Adrenal gland (tissue), 12 donors: Measurements from ENCODE around the gene ZNF488. TPM values are rescaled to one million over a fixed set of nuclear protein-coding genes. Genes with fewer than 3 reads are reported as not detected.
A peak's percentile ranks its signal among the peaks of the same experiment; 100 is the strongest.

Source experiments
- DNase-seq, 7 donors: peaks; one replicate each; pipeline ENCODE4 v3.0.0-alpha.2; 2019 to 2020
- H3K27ac ChIP-seq, 5 donors: fragments of 200-600 bp; sonication (generic) in 4 of 5; 1 replicate in 3 of 5; 2 replicates in 2 of 5; pipeline versions ENCODE4 v1.5.1 to v1.8.0; 2016 to 2020; ENCODE audit warnings: mild to moderate bottlenecking in 1 of 5
- H3K27me3 ChIP-seq: fragments of 200-600 bp; 2 replicates; pipeline ENCODE4 v1.8.0; 2021
- H3K36me3 ChIP-seq, 2 donors: fragments of 200-600 bp; replicated peaks in 1 of 2; 1 replicate in 1 of 2; 2 replicates in 1 of 2; pipeline versions ENCODE4 v1.5.1 to v1.8.0; 2018 to 2022
- H3K4me1 ChIP-seq, 2 donors: fragments of 200-600 bp; replicated peaks in 1 of 2; 1 replicate in 1 of 2; 2 replicates in 1 of 2; pipeline versions ENCODE4 v1.5.1 to v1.8.0; 2018 to 2021
- H3K4me3 ChIP-seq, 4 donors: fragments of 200-600 bp; sonication (generic) in 3 of 4; one replicate each; pipeline ENCODE4 v1.5.1; 2016 to 2018
- H3K9me3 ChIP-seq, 3 donors: fragments of 200-600 bp; sonication (generic) in 1 of 3; replicated peaks in 1 of 3; 1 replicate in 2 of 3; 2 replicates in 1 of 3; pipeline versions ENCODE4 v1.5.1 to v1.8.0; 2016 to 2021
- POLR2A ChIP-seq, 2 donors: fragments of 450-650 bp; IDR thresholded peaks; one replicate each; pipeline ENCODE4 v1.6.1; 2017; ENCODE audit warnings: antibody characterized with exemption in 2 of 2, mild to moderate bottlenecking in 2 of 2, moderate library complexity in 1 of 2
- WGBS, 4 donors: extraction: QIAGEN DNeasy Blood & Tissue Kit in 2 of 4; methylation state at CpG; one replicate each; pipeline versions ENCODE4 v1.1.5 to v1.1.7; 2013 to 2017; 5-methylcytosine and 5-hydroxymethylcytosine counted together
- intact Hi-C, 2 donors: fragments of 100-400 bp; cut with DNase I; formaldehyde crosslinking; loops; one replicate each; pipeline versions ENCODE4 v1.14.1 to v1.15.0; 2022 to 2023
- polyA plus RNA-seq, 3 donors: library from polyadenylated mRNA; stranded (reverse); fragments of 200-250 nt in 2 of 3; fragments of 350-450 nt in 1 of 3; fragmentation: Illumina TruSeq in 1 of 3; extraction: RNeasy Lipid Tissue Mini Kit (QIAGEN cat#74804) in 1 of 3; gene quantifications; one replicate each; pipeline ENCODE4 v1.2.3, GENCODE V29; 2013 to 2014
- total RNA-seq, 9 donors: library from RNA; depleted of rRNA in 4 of 9; stranded (reverse); fragments of >200 nt in 4 of 9; fragments of 120-200 nt in 1 of 9; fragmentation: NEBNext Ultra II Directional in 1 of 9; extraction: Animal tissue kit (Norgen Biotek cat#: 25700) in 1 of 9; gene quantifications; one replicate each; pipeline versions ENCODE4 v1.1.0 to v1.2.4, GENCODE V29; 2013 to 2023
- TF ChIP-seq, protein P1 (sequence below), 6 experiments: fragments of 450-650 bp in 4 of 6; fragments of 200-600 bp in 2 of 6; sonication (generic) in 1 of 6; IDR thresholded peaks; 1 replicate in 5 of 6; 2 replicates in 1 of 6; pipeline versions ENCODE4 v1.5.1 to v1.8.0; 2016 to 2021; ENCODE audit warnings: antibody characterized with exemption in 6 of 6, mild to moderate bottlenecking in 2 of 6, moderate library complexity in 1 of 6
- donor health status: healthy with polysubstance abuse.
- donor health status: Bipolar disorder and iron deficiency.
- donor health status: DM: yes; HTN: yes; CAD: no.
- donor health status: DM: no; HTN: no; CAD: no.
- donor health status: DM: no; HTN: no; CAD: no.
- donor health status: DM: yes; HTN: yes; CAD: no.

Gene ZNF488
- total and polyA plus RNA-seq, 12 donors, result 0.03 to 0.20 (median 0.11) TPM; not detected in 3

DNA sequence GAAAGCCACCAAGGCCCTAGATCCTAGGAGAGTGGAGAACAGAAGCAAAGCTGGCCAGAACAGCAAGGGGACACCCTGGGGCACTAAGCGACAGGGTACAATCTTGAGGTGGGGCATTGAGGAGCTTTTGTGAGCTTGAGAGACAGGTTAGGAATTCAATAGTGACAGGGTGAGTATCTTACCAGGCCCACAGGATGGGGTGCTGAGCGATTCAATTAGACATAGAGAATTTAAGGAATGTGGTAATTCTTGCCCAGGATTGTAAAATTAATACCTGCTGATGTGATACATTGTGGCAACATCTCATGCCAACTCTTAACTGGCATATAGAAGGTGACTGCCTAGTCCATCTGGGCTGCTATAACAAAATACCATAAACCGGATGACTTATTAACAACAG is 21.9 kb downstream of the ZNF488 start:
- no peak overlapping the region for H3K4me3 ChIP-seq
- intact Hi-C loops, result loop anchor here in 1 of 2 donors (10.0 kb wide), 1 partner anchor 93 kb away; no protein-coding TSS in a partner anchor
- no peak for DNase-seq
- no peaks in the 10 kb centered on the region for H3K36me3 ChIP-seq
- WGBS, 4 donors, result 84 to 92% (median 89%) methylated on average over 3 of the region's 3 CpGs
- no peaks in the 10 kb centered on the region for H3K9me3 ChIP-seq
- H3K27ac ChIP-seq, result no peak overlapping the region
- no peak for TF ChIP-seq POLR2A (IDR thresholded peaks at IDR 0.05)
- TF ChIP-seq, protein P1, sequence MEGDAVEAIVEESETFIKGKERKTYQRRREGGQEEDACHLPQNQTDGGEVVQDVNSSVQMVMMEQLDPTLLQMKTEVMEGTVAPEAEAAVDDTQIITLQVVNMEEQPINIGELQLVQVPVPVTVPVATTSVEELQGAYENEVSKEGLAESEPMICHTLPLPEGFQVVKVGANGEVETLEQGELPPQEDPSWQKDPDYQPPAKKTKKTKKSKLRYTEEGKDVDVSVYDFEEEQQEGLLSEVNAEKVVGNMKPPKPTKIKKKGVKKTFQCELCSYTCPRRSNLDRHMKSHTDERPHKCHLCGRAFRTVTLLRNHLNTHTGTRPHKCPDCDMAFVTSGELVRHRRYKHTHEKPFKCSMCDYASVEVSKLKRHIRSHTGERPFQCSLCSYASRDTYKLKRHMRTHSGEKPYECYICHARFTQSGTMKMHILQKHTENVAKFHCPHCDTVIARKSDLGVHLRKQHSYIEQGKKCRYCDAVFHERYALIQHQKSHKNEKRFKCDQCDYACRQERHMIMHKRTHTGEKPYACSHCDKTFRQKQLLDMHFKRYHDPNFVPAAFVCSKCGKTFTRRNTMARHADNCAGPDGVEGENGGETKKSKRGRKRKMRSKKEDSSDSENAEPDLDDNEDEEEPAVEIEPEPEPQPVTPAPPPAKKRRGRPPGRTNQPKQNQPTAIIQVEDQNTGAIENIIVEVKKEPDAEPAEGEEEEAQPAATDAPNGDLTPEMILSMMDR (IDR thresholded peaks at IDR 0.05), result no peak
- H3K4me1 ChIP-seq, result no peaks in the 10 kb centered on the region
- no peaks in the 10 kb centered on the region for H3K27me3 ChIP-seq

DNA sequence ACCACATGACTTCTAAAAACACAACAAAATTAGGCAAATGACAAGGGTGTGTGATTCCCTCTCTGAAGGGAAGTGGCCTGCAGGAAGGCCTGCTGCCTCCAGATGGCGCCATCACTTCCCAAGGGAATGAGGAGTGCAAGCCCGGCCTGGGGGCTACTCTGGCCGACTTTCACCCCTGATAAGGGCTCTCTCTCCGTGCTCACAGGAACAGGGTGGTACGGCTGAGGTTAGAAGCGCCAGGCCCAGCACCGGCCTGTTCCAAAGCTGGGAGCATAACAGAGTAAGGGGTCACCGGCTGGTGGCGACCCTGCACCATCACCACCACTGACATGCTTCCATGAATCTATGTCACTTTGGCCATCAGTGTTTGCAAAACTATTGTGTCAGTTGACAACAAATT is 22.8 kb downstream of the ZNF488 start:
- WGBS, 4 donors, result 55 to 62% (median 59%) methylated on average over 7 to 9 of the region's 9 CpGs

DNA sequence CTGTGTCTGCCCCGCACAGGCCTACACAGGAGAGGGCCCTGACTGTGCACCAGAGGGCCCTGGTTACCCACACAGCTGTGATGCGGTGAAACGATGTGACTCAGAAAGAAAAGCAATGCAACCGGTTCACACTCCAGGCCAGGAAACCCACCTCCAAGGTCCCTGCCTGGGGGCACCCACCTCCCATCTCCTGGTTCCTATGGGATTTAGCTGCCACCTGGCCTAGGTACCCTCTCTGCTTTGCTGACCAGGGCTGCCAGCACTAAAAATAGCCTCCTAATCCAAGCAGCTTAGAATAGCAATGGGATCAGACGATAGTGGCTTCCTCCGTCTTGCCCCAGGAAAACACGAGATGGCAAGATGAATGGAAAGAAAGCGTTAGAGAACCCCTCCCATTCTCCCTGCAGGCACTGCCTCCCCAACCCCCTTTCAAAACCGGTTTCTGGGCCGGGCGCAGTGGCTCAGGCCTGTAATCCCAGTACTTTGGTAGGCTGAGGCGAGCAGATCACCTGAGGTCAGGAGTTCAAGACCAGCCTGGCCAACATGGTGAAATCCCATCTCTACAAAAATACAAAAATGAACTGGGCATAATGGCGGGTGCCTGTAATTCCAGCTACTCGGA is 23.6 kb downstream of the ZNF488 start:
- no peaks in the 10 kb centered on the region for H3K9me3 ChIP-seq
- H3K4me3 ChIP-seq, result no peak overlapping the region
- H3K27ac ChIP-seq, result no peak overlapping the region
- DNase-seq, result no peak
- WGBS, 4 donors, result 75 to 89% (median 84%) methylated on average over 14 of the region's 14 CpGs
- H3K27me3 ChIP-seq, result no peaks in the 10 kb centered on the region
- TF ChIP-seq, protein P1 (IDR thresholded peaks at IDR 0.05), result no peak
- no peak for TF ChIP-seq POLR2A (IDR thresholded peaks at IDR 0.05)
- no peaks in the 10 kb centered on the region for H3K4me1 ChIP-seq
- H3K36me3 ChIP-seq, result no peaks in the 10 kb centered on the region
- intact Hi-C loops, result loop anchor here in 1 of 2 donors (10.0 kb wide), 1 partner anchor 94 kb away; no protein-coding TSS in a partner anchor

More for the DNA sequence above, 22.8 kb downstream of the ZNF488 start:
- intact Hi-C loops, result loop anchor here in 1 of 2 donors (10.0 kb wide), 1 partner anchor 94 kb away; no protein-coding TSS in a partner anchor
- Histone ChIP-seq H3K4me3 (no peak overlapping the region), H3K9me3 (no peaks in the 10 kb centered on the region), H3K27me3 (no peaks in the 10 kb centered on the region), H3K36me3 (no peaks in the 10 kb centered on the region), H3K27ac (no peak overlapping the region), H3K4me1 (no peaks in the 10 kb centered on the region)
- DNase-seq, result peak; percentile 28 to 66 (median 46)
- TF ChIP-seq, protein P1 (IDR thresholded peaks at IDR 0.05), result peak; percentile 52 to 82 (median 70)
- no peak for TF ChIP-seq POLR2A (IDR thresholded peaks at IDR 0.05)

DNA sequence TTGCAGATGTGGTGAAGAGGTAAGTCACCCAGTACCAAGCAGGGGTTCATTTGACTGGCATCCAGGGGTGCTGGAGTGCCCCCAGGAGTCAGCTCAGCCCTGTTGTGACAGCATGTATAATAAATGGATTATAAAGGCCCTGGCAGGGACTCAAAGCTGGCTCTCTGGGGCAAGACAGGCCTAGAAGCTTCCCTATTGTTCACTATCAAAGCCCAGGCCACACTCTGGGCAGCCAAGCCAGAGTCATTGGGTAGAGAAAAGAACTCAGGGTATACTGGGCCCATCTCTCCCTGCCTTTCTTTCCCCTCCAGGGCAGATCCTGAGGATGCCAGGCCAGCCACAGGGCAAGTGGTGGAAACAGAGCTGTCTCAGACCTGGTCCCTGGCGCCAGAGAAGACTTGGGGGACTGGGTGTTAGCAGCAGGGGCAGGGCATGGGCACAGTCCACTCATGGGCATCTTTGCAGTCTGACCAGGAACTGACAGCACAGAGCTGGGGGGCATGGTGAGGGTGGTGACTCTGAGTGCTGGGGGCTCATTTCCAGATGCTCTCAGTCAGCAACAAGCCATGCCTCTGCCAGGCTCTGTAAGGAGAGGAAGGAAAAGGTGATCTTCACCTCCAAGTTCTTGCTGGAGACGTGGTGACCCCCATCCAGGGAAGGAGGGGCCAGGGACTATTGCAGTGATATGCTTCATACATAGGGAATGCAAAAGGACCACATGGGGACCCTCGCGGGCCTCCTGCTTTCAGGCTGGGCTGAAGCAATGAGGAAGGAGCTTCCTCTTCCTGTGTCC is 24.3 kb downstream of the ZNF488 start:
- no peaks in the 10 kb centered on the region for H3K9me3 ChIP-seq
- no peaks in the 10 kb centered on the region for H3K4me1 ChIP-seq
- WGBS, 4 donors, result 50 to 75% (median 72%) methylated on average over 2 to 4 of the region's 4 CpGs
- H3K4me3 ChIP-seq, result no peak overlapping the region
- no peaks in the 10 kb centered on the region for H3K36me3 ChIP-seq
- no peak overlapping the region for H3K27ac ChIP-seq
- intact Hi-C loops, result loop anchor here in 1 of 2 donors (10.0 kb wide), 1 partner anchor 95 kb away; no protein-coding TSS in a partner anchor
- no peaks in the 10 kb centered on the region for H3K27me3 ChIP-seq
- DNase-seq, result no peak
- TF ChIP-seq POLR2A (IDR thresholded peaks at IDR 0.05), result no peak
- TF ChIP-seq, protein P1 (IDR thresholded peaks at IDR 0.05), result no peak
